ENCODE results near the gene CHEK1. TPM values are rescaled to one million over a fixed set of nuclear protein-coding genes. Genes with fewer than 3 reads are reported as not detected.

The CHEK1 gene
- total and polyA plus RNA-seq, 2 donors (not counting 3 experiments of a cell fraction or from before 2014, with no cell fraction given): 15.0 to 66.1 TPM

- FAIRE-seq: no peak
- CTCF ChIA-PET: no interaction called here
- no peaks in the 10 kb centered on the region for H3K9me1 ChIP-seq (replicated peaks; ENCODE audit: control insufficient read depth, extremely low read depth, insufficient read depth, low read length)
These were observed 41.5 kb upstream of the CHEK1 start for GRCh38 chr11:125583496-125583895.

GRCh38 chr11:125585487-125585886, 39.5 kb upstream of the CHEK1 start:
- TF ChIP-seq POLR2A (IDR thresholded peaks at IDR 0.05; ENCODE audit: low read depth, low read length) (no peak), CTCF (IDR thresholded peaks at IDR 0.05; ENCODE audit: extremely low read depth in 1 of 2, insufficient read depth in 1 of 2, low read depth in 1 of 2, low read length in 2 of 2) (no peak), JUN (IDR thresholded peaks at IDR 0.05; ENCODE audit: borderline replicate concordance, insufficient read depth, insufficient read length, low read depth) (no peak), EZH2 (IDR thresholded peaks at IDR 0.05; ENCODE audit: borderline replicate concordance, low read depth, low read length, severe bottlenecking) (no peak), GATA2 (IDR thresholded peaks at IDR 0.05; ENCODE audit: insufficient read depth, insufficient read length, low read depth, low read length) (no peak)
- no peaks in the 10 kb centered on the region for H4K20me1 ChIP-seq (replicated peaks; ENCODE audit: control insufficient read depth, extremely low read depth, insufficient read depth, low read length)
- peaks cover 10% of the 10 kb centered on the region for H3K4me1 ChIP-seq (ENCODE audit: control insufficient read depth, extremely low read depth, insufficient read depth, low read length)
- CTCF ChIA-PET: interaction anchor here (1.2 kb wide), 1 partner anchor 11 kb away, joined by 3 read pairs; no protein-coding TSS in a partner anchor
- no peaks in the 10 kb centered on the region for H3K79me2 ChIP-seq (ENCODE audit: control insufficient read depth, insufficient read depth, low read length)
- peaks cover 9 to 11% of the 10 kb centered on the region in 2 experiments for H3K36me3 ChIP-seq (ENCODE audit: control insufficient read depth in 2 of 2, extremely low read depth in 1 of 2, insufficient read depth in 2 of 2, low read length in 2 of 2)
- POLR2A ChIA-PET: no interaction called here
- H3K4me3 ChIP-seq (replicated peaks in 1 of 3; ENCODE audit: insufficient read depth in 1 of 3, low read depth in 1 of 3, low read length in 3 of 3): no peak overlapping the region
- no TSS peak for BruUV-seq (replicated peaks)
- dilution Hi-C loops (cut with MboI; ENCODE audit: extremely low pct_ligation_motif_present, low sequenced_read_pairs): no loop called here
- no peaks in the 10 kb centered on the region for H3K9me3 ChIP-seq (replicated peaks; ENCODE audit: control insufficient read depth, insufficient read depth, low read length)
- H3K9me1 ChIP-seq (replicated peaks; ENCODE audit: control insufficient read depth, extremely low read depth, insufficient read depth, low read length): no peaks in the 10 kb centered on the region
- no peaks in the 10 kb centered on the region for H3K27me3 ChIP-seq (ENCODE audit: control insufficient read depth in 2 of 2, insufficient read depth in 2 of 2, low read length in 2 of 2)
- DNase-seq (ENCODE audit: low read depth, low spot score): no peak
- no peak for FAIRE-seq
- no peak overlapping the region for H3K4me2 ChIP-seq (ENCODE audit: insufficient read depth, low read length)
- intact Hi-C loops (cut with micrococcal nuclease): no loop called here
- H2AFZ ChIP-seq (ENCODE audit: low read depth, low read length): no peak overlapping the region
- no peak overlapping the region for H3K9ac ChIP-seq (replicated peaks; ENCODE audit: extremely low read depth, insufficient read depth, low read length)
- no peak overlapping the region for H3K27ac ChIP-seq (ENCODE audit: insufficient read depth, low read depth, low read length)

More at GRCh38 chr11:125583496-125583895, 41.5 kb upstream of the CHEK1 start:
- no peaks in the 10 kb centered on the region for H4K20me1 ChIP-seq (replicated peaks; ENCODE audit: control insufficient read depth, extremely low read depth, insufficient read depth, low read length)
- H3K4me1 ChIP-seq (ENCODE audit: control insufficient read depth, extremely low read depth, insufficient read depth, low read length): peaks cover 4% of the 10 kb centered on the region
- H3K36me3 ChIP-seq (ENCODE audit: control insufficient read depth in 2 of 2, extremely low read depth in 1 of 2, insufficient read depth in 2 of 2, low read length in 2 of 2): peaks cover 20 to 22% of the 10 kb centered on the region in 2 experiments
- H3K4me3 ChIP-seq (replicated peaks in 1 of 3; ENCODE audit: insufficient read depth in 1 of 3, low read depth in 1 of 3, low read length in 3 of 3): no peak overlapping the region
- POLR2A ChIA-PET: no interaction called here
- TF ChIP-seq JUN (IDR thresholded peaks at IDR 0.05; ENCODE audit: borderline replicate concordance, insufficient read depth, insufficient read length, low read depth) (no peak), POLR2AphosphoS5 (IDR thresholded peaks at IDR 0.05; ENCODE audit: insufficient read depth, low read depth, low read length) (no peak), FOS (IDR thresholded peaks at IDR 0.05; ENCODE audit: borderline replicate concordance, insufficient read depth, low read length) (no peak), MAX (IDR thresholded peaks at IDR 0.05; ENCODE audit: insufficient read depth, insufficient read length) (no peak), MYC (IDR thresholded peaks at IDR 0.05; ENCODE audit: low read depth, low read length) (no peak), EZH2 (IDR thresholded peaks at IDR 0.05; ENCODE audit: borderline replicate concordance, low read depth, low read length, severe bottlenecking) (no peak)
- no peaks in the 10 kb centered on the region for H3K79me2 ChIP-seq (ENCODE audit: control insufficient read depth, insufficient read depth, low read length)
- no peak overlapping the region for H3K27ac ChIP-seq (ENCODE audit: insufficient read depth, low read depth, low read length)
- intact Hi-C loops (cut with micrococcal nuclease) (no loop called here), dilution Hi-C loops (cut with MboI; ENCODE audit: extremely low pct_ligation_motif_present, low sequenced_read_pairs) (no loop called here)
- no peak overlapping the region for H3K4me2 ChIP-seq (ENCODE audit: insufficient read depth, low read length)
- no peak for DNase-seq (ENCODE audit: low read depth, low spot score)
- H3K27me3 ChIP-seq (ENCODE audit: control insufficient read depth in 2 of 2, insufficient read depth in 2 of 2, low read length in 2 of 2): no peaks in the 10 kb centered on the region
- no peaks in the 10 kb centered on the region for H3K9me3 ChIP-seq (replicated peaks; ENCODE audit: control insufficient read depth, insufficient read depth, low read length)
- H2AFZ ChIP-seq (ENCODE audit: low read depth, low read length): no peak overlapping the region
- H3K9ac ChIP-seq (replicated peaks; ENCODE audit: extremely low read depth, insufficient read depth, low read length): no peak overlapping the region
- no TSS peak for BruUV-seq (replicated peaks)
